Stimulated activated CD4-positive, alpha-beta T cell treated with anti-CD3 and anti-CD28 coated beads, Interleukin-1b, Interleukin-23, amount 100 ng/mL, for 1 hour (primary cell): ENCODE measurements around the gene SYT8.
"Not testable (repeated sequence)": the region's sequence is repeated elsewhere in the genome, so short reads cannot be mapped to it uniquely, and the experiment has no call there.

Experiments used
- DNase-seq, 2 donors: peaks; one replicate each; pipeline ENCODE4 v3.0.0-alpha.2; 2020; ENCODE audit warnings: low read depth in 2 of 2

The SYT8 gene

DNA sequence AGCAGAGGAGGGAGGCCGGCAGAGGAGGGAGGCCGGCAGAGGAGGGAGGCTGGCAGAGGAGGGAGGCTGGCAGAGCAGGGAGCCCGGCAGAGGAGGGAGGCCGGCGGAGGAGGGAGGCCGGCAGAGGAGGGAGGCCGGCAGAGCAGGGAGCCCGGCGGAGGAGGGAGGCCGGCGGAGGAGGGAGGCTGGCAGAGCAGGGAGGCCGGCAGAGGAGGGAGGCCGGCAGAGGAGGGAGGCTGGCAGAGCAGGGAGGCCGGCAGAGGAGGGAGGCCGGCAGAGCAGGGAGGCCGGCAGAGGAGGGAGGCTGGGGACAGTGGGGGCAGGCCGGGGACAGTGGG lies 39.0 kb downstream of the SYT8 start:
- not testable (repeated sequence) for DNase-seq

DNA sequence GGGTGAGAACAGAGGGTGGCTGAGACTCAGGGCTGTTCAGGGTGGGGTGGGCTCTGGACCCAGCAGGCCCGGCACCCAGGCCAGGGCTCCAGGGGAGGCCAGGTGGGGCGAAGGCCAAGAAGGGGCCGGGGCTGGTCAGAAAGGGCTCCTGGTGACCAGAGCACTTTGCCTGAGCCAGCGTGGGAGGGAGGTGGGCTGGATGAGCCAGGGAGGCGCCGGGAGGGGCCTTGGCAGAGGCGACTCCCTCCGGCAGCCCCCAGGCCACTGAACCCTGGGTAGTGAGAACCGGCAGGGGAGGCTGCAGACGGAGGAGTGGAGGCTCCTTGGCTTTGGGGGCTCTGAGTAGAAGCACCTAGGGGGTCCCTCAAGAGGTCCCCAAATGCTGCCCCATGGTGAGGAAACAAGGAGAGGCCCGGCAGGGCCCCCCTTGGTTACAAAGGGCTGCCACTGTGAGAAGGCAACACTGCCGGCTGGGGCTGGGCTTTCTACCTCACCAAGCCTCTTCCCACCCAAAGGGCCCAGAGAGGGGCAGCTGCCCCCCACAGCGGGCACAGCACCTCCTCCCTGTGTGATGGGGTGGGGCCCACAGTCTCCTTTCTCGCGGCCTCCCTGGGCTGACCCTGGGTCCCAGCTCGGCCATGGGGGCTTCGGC lies 39.8 kb downstream of the SYT8 start:
- DNase-seq: not testable (repeated sequence)

GRCh38 chr11:1875093-1875850 lies 40.5 kb downstream of the SYT8 start:
- DNase-seq: no peak

- not testable (repeated sequence) for DNase-seq
These were observed 41.1 kb downstream of the SYT8 start for GRCh38 chr11:1875851-1876301.

DNA sequence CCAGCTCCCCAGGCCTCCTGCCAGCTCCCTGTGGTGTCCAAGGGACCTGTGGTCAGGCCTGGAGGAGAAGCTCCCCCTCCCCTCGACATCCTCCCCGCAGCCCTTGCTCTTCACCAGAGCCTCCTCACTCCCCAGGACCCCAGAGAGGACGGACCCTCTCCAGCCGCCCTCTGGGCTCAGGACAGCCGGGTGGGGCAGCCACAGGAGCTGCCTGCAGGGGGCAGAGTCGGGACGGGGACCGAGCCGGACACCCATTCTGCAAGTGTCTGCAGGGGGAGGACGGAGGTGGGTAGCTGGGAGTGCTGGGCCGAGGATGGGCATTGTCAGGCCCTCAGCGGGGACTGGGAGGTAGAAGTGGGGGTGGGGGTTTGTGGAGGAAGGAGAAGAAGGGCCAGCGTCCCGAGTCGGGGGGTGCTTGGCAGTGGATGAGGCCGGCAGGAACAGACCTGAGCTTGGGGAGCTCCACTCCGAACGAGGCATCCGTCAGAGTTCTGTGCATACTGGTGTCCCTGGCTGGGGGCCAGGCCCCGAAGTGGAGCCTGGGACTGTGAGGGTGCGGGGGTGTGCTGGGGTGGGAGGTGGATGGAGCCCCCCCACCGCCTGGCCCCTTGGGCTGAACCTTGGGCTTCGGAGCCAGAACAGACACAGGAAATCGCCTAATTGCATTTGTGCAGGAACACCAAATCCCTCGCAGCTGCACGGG lies 41.7 kb downstream of the SYT8 start:
- DNase-seq: no peak

GRCh38 chr11:1877211-1878136 lies 42.7 kb downstream of the SYT8 start:
- no peak for DNase-seq

DNA sequence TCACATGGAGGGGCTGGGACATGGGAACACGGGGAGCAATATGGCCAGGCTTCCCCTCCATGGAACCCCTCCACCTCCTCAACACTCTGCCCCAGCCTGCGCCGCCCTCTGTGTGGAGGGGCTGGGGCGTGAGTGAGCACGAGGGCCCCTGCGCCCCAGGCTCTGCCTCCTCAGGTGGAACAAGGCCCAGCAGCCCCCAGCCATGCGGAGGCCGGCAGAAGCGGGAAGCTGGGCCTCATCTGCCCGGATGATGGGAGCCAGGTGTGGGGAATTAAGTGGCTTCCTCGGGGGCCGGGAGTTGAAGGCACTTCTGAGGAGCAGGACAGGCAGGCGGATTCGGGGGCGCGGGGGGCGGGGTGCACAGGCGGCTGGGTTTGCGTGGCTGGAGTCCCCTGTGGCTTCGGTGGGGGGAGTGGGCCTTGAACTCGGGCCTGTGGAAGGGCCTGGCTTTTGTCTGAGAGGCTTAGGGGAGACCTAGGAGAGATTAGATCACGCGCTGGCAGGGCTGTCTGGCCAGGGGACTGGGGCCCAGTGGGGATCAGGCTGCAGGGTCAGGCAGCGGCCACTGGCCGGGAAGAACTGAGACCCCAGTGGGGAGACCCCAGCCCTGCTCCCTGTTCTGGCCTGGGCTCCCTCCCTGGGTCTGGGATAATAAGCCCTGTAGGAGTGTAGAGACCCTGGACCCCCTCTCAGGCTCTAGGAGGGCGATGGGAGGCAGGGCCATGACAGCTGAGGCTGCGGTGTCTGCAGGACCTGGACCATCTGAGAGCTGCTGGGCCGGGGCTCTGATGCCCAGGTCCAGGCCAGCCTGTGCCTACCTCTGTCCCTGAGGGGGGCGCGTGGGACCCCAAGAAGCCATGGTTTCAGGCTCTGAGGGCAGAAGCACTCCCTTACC lies 43.6 kb downstream of the SYT8 start:
- no peak for DNase-seq

DNA sequence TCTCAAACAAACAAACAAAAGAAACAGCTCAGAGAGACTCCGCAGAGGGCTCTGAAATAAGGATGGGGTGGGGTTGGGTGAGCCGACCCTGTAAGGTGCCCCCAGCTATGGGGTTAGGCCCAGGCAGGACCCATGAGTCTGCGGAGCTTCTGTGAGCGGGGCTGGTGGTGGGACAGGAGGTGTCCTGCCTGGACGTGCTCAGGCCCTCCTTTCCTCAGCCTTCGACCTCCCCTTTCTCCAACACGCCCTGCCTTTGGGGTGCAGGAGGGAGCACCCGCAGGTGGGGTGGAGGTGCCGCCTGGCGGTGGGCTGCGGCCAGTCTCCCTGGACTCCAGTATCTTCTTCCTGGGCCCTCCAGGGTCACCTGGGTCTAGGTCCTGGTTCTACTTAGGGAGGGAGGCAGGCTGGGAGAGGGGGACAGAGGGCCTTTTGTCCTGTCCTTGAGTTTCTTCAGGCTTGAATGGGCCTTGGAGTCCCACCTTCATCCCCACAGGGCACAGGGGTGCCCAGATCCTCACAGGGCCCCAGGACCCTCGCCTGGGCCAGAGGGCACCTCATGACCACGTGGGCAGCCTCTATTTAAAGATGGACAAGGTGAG lies 44.7 kb downstream of the SYT8 start:
- no peak for DNase-seq

DNA sequence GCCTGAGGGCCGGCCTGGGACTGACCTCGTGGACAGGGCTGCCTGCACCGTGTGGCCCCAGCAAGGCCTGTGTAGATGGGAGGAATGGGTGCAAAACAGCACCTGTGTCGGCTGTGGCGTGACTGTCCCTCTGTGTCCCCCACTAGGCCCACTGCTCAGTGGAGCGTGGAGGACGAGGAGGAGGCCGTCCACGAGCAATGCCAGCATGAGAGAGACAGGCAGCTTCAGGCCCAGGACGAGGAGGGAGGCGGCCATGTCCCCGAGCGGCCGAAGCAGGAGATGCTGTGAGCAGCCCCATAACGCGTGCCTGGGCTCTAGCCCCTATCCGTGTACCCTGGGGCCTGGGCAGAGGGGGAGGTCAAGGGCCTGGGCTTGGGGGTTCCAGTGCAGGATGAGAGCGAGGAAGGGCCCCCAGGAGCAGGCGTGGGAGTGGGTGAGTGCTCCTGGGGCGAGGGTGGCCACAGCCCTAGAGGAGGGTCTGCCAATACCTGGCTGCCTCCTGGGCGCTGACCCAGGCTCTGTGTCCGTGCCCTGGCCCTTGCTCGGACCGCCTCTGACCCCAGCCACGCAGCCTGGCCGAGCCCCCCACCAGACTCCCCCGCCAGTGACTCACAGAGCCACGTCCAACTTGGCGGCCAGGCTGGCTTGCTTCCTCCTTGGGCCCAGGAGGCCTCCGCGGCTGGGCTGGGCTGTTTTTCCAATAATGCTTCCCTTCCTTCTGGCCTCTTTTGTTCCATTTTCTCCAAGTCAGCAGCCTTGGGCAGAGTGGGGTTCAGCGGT lies 45.3 kb downstream of the SYT8 start:
- no peak for DNase-seq

- no peak for DNase-seq
These were observed 46.1 kb downstream of the SYT8 start for GRCh38 chr11:1880746-1881441.

DNA sequence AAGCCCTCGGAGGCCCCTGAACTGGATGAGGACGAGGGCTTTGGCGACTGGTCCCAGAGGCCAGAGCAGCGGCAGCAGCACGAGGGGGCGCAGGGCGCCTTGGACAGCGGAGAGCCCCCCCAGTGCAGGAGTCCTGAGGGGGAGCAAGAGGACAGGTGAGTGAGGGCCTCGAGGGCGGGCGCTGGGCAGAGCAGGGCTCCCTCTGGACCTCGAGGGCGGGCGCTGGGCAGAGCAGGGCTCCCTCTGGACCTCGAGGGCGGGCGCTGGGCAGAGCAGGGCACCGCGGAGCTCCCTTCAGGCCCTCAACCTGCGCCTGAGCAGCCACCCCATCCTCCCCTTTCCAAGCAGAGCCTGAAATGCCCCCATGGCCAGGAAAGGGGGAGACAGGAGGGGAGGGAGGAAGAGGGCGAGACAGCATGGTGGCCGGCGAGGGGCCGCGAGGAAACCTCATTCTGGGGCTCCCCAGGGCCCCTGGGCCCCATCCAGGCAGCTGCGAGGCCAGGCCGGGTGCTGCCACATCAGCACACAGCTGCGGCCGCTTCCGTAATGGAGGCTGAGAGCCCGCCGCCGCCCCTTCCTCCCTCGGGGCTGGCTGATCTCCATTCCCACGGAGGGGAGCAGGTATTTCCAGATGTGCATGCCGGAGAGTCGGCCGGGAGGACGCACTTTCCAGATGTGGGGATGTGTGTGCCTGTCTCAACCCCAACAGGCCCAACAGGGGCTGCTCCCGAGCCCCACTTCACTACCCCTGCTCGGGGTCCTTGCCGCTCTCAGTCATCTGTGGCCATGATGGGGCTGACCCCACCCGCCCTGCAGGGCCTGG lies 46.9 kb downstream of the SYT8 start:
- no peak for DNase-seq

DNA sequence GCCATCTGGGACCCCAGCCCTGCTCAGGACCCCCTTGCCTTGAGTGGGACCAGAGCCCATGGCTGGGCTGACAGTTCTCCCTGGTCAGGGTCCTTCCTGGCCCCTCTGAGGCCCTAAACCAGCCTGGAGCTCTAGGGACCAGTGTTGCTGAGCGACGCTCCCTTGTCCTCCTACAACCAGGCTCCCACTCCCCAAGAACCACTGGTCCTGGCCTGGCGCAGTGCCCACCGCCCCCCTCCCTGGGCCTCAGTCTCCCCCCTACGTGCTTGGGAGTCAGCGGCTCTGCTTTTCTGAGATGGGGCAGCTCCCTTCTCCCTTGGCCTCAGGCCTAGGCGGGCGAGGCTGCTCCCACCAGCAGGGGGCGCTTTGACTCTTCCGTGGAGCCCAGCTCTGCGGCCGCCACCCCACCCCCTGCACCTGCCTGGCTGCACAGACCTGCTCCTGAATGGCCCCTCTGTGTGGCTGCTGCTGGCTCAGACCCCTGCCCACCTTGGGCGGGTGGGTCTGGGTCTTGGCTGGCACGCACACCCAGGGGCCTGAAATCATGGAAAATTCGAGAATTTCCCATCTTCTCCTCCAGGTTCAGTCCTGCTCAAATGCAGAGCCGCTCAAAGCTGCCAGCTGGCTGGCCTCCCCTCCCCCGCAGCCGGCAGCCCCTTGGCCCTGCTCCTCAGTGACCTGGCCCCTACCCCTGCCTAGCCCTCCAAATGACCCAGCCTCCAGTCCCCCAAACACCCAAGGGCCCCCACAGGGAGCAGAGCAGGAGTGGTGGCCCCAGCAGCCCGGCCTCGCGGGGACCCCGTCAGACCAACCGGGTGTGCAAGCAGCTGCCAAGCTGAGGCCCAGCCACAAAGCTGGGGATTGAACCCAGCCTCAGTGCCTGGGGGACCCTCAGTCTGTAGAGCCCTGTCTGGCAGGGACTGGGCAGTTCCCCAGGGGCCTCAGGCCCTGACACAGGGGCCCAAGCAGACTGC lies 47.8 kb downstream of the SYT8 start:
- DNase-seq: peak; percentile 60 to 81

DNA sequence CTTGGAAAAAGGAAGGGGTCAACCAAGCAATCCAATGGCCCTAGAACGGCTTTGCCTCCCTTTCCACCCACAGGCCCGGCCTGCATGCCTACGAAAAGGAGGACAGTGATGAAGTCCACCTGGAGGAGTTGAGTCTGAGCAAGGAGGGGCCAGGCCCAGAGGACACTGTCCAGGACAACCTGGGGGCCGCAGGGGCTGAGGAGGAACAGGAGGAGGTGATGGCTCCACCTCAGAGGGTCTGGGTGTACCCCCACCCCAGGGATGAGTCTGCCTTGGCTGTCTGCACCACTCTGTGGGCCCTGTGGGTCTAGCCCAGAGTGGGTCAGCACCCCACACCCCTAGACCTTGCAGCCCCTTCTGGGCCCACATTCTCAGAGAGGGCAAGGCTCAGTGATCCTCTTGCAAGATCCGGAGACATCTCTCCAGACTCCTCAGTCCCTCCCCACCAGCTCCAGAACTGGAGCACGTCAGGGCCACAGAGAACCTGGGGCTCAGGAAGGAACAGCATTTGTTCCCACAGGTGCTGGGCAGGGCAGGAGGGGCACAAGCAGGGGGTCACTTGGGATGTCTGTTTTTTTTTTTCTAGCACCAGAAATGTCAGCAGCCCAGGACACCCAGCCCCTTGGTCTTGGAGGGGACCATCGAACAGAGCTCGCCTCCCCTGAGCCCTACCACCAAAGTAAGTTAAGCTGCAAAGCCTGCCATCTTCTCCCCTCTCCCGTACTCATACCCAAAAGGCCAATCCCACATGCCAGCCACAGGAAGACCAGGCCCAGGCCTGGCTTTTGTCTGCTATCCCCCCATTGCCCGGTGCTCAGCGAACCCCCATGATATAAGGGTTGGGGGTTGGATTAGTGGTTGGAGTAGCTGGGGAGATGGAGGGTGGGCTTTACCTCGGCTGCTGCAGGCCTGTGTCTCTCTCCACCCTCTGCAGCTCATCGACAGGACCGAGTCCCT lies 48.8 kb downstream of the SYT8 start:
- no peak for DNase-seq

GRCh38 chr11:1884303-1884700 lies 49.5 kb downstream of the SYT8 start:
- no peak for DNase-seq

DNA sequence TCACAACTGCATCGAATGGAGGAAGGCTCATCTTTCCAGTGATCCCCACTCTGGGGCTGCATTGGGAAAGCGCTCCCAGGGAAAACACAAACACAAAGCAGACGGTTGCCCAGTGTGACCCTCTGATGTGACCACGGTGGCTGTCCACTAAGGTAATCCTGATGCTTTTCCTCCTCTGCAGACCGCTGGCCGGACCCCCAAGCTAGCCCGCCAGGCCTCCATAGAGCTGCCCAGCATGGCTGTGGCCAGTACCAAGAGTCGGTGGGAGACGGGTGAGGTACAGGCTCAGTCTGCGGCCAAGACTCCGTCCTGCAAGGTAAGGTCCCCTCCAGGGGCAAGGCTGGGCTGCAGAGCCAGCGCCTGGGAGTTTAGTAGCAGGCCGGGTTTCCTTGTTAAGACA lies 51.8 kb downstream of the SYT8 start:
- DNase-seq: not testable (repeated sequence)
